Endothelial cell (in vitro differentiated cells): Measurements from ENCODE around the gene ZBTB7B. TPM values are rescaled to one million over a fixed set of nuclear protein-coding genes. Genes with fewer than 3 reads are reported as not detected.

Experiments
- DNase-seq: peaks from one replicate; pipeline ENCODE4 v3.0.0; 2021; ENCODE audit warnings: low spot score
- H3K27ac Mint-ChIP-seq: one replicate; pipeline ENCODE4 v1.8.0; 2021; ENCODE audit warnings: mixed read lengths, inconsistent platforms; ENCODE audit not compliant: unreplicated experiment
- H3K27me3 Mint-ChIP-seq: one replicate; pipeline ENCODE4 v1.8.0; 2021; ENCODE audit warnings: mild to moderate bottlenecking, moderate library complexity, mixed read lengths, inconsistent platforms; ENCODE audit not compliant: unreplicated experiment
- H3K36me3 Mint-ChIP-seq: one replicate; pipeline ENCODE4 v1.8.0; 2021; ENCODE audit warnings: mild to moderate bottlenecking, low read depth, mixed read lengths, inconsistent platforms; ENCODE audit not compliant: unreplicated experiment
- H3K4me1 Mint-ChIP-seq: one replicate; pipeline ENCODE4 v1.8.0; 2021; ENCODE audit warnings: mild to moderate bottlenecking, mixed read lengths, inconsistent platforms; ENCODE audit not compliant: unreplicated experiment
- H3K4me3 Mint-ChIP-seq: one replicate; pipeline ENCODE4 v1.8.0; 2021; ENCODE audit warnings: mild to moderate bottlenecking, mixed read lengths, inconsistent platforms; ENCODE audit not compliant: unreplicated experiment
- H3K9me3 Mint-ChIP-seq: one replicate; pipeline ENCODE4 v1.8.0; 2021; ENCODE audit warnings: mixed read lengths, inconsistent platforms; ENCODE audit not compliant: unreplicated experiment
- CTCF ChIP-seq: fragments of 200-600 bp; sonication (generic); IDR thresholded peaks from one replicate; pipeline ENCODE4 v1.5.0; 2021; ENCODE audit warnings: antibody characterized with exemption; ENCODE audit not compliant: unreplicated experiment
- total RNA-seq: library from RNA; stranded (reverse); fragmentation: NEBNext Ultra II Directional; extraction: Animal tissue kit (Norgen Biotek cat#: 25700); gene quantifications from one replicate; pipeline ENCODE4 v1.2.1, GENCODE V29; 2021; ENCODE audit not compliant: unreplicated experiment

ZBTB7B gene
- total RNA-seq, 1 donor from 2014 or later: 23.3 TPM

- H3K4me3 Mint-ChIP-seq: no peak overlapping the region
- no peak for DNase-seq
- H3K4me1 Mint-ChIP-seq: peaks cover 19% of the 10 kb centered on the region
- H3K27ac Mint-ChIP-seq: no peak overlapping the region
- H3K9me3 Mint-ChIP-seq: no peaks in the 10 kb centered on the region
- no peak for TF ChIP-seq CTCF
- H3K36me3 Mint-ChIP-seq: no peaks in the 10 kb centered on the region
- H3K27me3 Mint-ChIP-seq: peaks cover 10% of the 10 kb centered on the region
Observed at GRCh38 chr1:154998201-154998780, 4.3 kb upstream of the ZBTB7B start.

- Mint-ChIP-seq H3K9me3 (no peaks in the 10 kb centered on the region), H3K4me3 (peak overlapping the region; percentile 77), H3K4me1 (peaks cover 21% of the 10 kb centered on the region), H3K27me3 (peaks cover 10% of the 10 kb centered on the region), H3K27ac (peak overlapping the region; percentile 45), H3K36me3 (no peaks in the 10 kb centered on the region)
- TF ChIP-seq CTCF: peak; percentile 83
- peak; percentile 74 for DNase-seq
Observed at GRCh38 chr1:154998818-154999570, 3.6 kb upstream of the ZBTB7B start.

- H3K9me3 Mint-ChIP-seq: no peaks in the 10 kb centered on the region
- TF ChIP-seq CTCF: no peak
- peak overlapping the region; percentile 91 for H3K4me3 Mint-ChIP-seq
- H3K36me3 Mint-ChIP-seq: no peaks in the 10 kb centered on the region
- H3K4me1 Mint-ChIP-seq: peaks cover 22% of the 10 kb centered on the region
- peak; percentile 46 for DNase-seq
- H3K27ac Mint-ChIP-seq: peak overlapping the region; percentile 87
- H3K27me3 Mint-ChIP-seq: peaks cover 13% of the 10 kb centered on the region
Observed at GRCh38 chr1:154999571-155000410, 2.8 kb upstream of the ZBTB7B start.

GRCh38 chr1:155000411-155000725 lies 2.2 kb upstream of the ZBTB7B start:
- H3K4me1 Mint-ChIP-seq: peaks cover 19% of the 10 kb centered on the region
- peaks cover 13% of the 10 kb centered on the region for H3K27me3 Mint-ChIP-seq
- TF ChIP-seq CTCF: no peak
- DNase-seq: peak; percentile 31
- H3K27ac Mint-ChIP-seq: peak overlapping the region; percentile 87
- H3K9me3 Mint-ChIP-seq: no peaks in the 10 kb centered on the region
- peak overlapping the region; percentile 91 for H3K4me3 Mint-ChIP-seq
- no peaks in the 10 kb centered on the region for H3K36me3 Mint-ChIP-seq
